Cardiac muscle cell (in vitro differentiated cells and primary cell): ENCODE measurements around the gene TMEM59L. TPM values are rescaled to one million over a fixed set of nuclear protein-coding genes. Genes with fewer than 3 reads are reported as not detected.

Experiments
- DNase-seq, 2 donors: peaks; one replicate each; pipeline versions ENCODE4 v3.0.0 to v3.0.0-alpha.2; 2010 to 2017; ENCODE audit warnings: low read depth in 1 of 2, low spot score in 1 of 2
- H3K27ac ChIP-seq: fragments of 200-600 bp; sonication (generic); 2 replicates; pipeline ENCODE4 v1.5.1; 2016
- H3K27me3 ChIP-seq: fragments of 200-600 bp; sonication (generic); 2 replicates; pipeline ENCODE4 v1.6.0; 2016; ENCODE audit warnings: control low read depth
- H3K36me3 ChIP-seq: fragments of 200-600 bp; sonication (generic); 2 replicates; pipeline ENCODE4 v1.5.1; 2016; ENCODE audit warnings: control low read depth
- H3K4me1 ChIP-seq: fragments of 200-600 bp; sonication (generic); 2 replicates; pipeline ENCODE4 v1.8.1; 2017; ENCODE audit warnings: low read depth, mild to moderate bottlenecking, mixed run types
- H3K4me3 ChIP-seq: fragments of 200-600 bp; sonication (generic); 2 replicates; pipeline ENCODE4 v1.5.1; 2016; ENCODE audit warnings: mild to moderate bottlenecking
- H3K9me3 ChIP-seq: fragments of 200-600 bp; sonication (generic); 2 replicates; pipeline ENCODE4 v1.5.1; 2017; ENCODE audit warnings: low read depth, mild to moderate bottlenecking, control low read depth
- polyA plus RNA-seq: library from polyadenylated mRNA; unstranded; fragments of >200 nt; fragmentation: Nextera tagmentation; extraction: Ambion mirVana; gene quantifications from 2 replicates; pipeline ENCODE4 v1.2.1, GENCODE V29; 2016
- total RNA-seq: library from RNA; depleted of rRNA; stranded (reverse); fragments of >200 nt; gene quantifications from 2 replicates; pipeline ENCODE4 v1.2.3, GENCODE V29; 2016
- TF ChIP-seq, protein P1 (sequence below): IDR thresholded peaks from 2 replicates; pipeline ENCODE4 v1.5.1; 2012; ENCODE audit warnings: low read depth, mild to moderate bottlenecking, low read length

Gene TMEM59L
- total and polyA plus RNA-seq, 2 experiments from 2014 or later, result 1.6 to 2.0 TPM

DNA sequence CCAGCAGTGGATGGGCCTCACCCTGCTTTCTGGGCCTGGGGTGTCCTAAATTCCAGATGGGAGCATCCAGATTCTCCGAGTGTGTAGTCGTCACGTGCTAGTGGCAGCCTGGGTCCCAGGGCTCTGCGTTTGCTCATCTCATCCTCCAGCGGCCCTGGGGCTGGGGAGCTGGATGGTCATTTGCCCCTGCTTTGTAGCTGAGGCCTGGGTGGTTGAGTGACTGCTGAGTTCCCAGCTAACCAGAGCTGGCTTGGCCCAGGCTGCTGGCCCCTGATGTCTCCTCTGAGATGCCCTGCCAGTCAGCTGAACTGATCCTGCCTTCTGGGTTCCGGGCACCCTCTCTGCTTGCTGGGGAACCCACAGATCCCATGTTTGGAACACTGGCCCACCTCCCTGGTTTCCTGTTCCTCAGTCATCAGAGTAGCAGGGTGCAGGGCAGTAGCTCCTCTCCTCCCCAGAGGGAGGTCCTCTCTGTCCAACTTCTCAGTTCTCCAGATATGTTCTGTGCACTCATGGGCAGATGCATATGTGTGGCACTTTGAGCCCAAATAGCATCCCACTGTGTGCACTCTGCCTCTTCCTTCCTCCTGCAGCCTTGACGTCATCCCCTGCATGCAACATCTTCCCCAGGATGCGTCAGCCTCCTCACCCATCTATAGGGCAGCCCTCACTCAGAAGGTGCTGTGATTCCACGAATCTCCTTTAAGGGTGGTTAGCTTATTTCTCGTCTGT, 48.4 kb downstream of the TMEM59L start:
- H3K4me1 ChIP-seq, result no peaks in the 10 kb centered on the region
- H3K36me3 ChIP-seq, result no peaks in the 10 kb centered on the region
- H3K27ac ChIP-seq, result no peak overlapping the region
- TF ChIP-seq, protein P1, sequence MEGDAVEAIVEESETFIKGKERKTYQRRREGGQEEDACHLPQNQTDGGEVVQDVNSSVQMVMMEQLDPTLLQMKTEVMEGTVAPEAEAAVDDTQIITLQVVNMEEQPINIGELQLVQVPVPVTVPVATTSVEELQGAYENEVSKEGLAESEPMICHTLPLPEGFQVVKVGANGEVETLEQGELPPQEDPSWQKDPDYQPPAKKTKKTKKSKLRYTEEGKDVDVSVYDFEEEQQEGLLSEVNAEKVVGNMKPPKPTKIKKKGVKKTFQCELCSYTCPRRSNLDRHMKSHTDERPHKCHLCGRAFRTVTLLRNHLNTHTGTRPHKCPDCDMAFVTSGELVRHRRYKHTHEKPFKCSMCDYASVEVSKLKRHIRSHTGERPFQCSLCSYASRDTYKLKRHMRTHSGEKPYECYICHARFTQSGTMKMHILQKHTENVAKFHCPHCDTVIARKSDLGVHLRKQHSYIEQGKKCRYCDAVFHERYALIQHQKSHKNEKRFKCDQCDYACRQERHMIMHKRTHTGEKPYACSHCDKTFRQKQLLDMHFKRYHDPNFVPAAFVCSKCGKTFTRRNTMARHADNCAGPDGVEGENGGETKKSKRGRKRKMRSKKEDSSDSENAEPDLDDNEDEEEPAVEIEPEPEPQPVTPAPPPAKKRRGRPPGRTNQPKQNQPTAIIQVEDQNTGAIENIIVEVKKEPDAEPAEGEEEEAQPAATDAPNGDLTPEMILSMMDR, result no peak
- H3K27me3 ChIP-seq, result no peaks in the 10 kb centered on the region
- H3K9me3 ChIP-seq, result no peaks in the 10 kb centered on the region
- no peak overlapping the region for H3K4me3 ChIP-seq
- DNase-seq, result no peak

DNA sequence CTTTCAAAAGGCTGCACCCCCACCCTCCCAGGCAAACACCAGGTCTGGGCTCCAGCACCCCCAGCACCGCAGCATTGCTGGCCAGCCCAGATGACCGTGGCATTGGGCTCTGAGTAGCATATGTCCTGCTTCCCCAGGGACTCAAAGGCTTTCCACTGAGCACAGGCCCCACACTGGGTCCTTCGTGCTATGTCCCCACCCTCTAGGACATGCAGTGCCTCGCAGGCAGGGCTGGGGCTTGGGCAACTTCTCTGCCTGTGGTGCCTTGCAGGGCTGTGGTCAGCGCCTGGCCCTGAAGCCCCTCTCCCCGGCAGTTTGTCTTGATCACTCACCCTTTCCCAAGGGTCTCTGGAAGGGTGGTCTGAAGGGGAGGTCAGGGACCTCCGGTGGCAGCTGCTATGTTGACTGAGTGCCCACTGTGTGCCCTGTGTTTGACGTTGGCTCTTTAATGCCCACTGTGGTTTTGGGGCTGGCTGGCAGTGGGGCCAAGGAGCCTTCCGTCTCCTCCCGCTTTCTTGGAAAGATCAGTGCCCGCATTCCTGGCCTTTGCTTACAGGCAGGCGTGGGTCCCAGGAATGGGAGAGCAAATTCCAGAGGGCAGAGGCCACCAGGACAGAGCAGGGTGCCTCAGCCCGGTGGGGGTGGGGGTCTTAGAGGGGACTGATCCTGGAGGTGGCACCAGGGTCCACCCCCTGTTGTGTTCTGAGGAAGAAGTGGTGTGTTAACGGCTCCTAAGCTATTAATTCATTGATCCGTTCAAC, 50.5 kb downstream of the TMEM59L start:
- Histone ChIP-seq H3K4me3 (no peak overlapping the region), H3K36me3 (no peaks in the 10 kb centered on the region), H3K27me3 (no peaks in the 10 kb centered on the region), H3K4me1 (no peaks in the 10 kb centered on the region), H3K9me3 (no peaks in the 10 kb centered on the region), H3K27ac (no peak overlapping the region)
- TF ChIP-seq, protein P1, result no peak
- DNase-seq, result no peak

DNA sequence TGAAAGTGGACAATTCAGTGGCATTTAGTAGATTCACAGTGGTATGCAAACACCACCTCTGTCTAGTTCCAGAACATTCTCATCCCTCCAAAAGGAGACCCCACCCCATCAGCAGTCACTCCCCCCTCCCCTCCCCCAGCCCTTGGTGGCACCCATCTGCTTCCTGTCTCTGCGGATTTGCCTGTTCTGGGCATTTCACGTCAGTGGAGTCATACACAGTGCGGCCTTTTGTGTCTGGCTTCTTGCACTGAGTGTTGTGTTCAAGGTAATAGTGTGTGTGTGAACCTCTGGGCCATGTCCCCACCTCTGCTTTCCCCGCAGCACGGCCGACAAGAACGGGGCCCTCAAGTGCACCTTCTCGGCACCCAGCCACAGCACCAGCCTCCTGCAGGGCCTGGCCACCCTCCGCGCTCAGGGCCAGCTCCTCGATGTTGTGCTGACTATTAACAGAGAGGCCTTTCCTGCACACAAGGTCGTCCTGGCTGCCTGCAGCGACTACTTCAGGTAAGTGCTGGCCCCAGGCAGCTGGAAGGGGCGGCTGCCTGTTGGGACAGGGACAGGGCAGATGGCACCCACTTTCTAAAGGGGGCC, 51.4 kb downstream of the TMEM59L start:
- Histone ChIP-seq H3K27ac (no peak overlapping the region), H3K4me3 (no peak overlapping the region), H3K27me3 (no peaks in the 10 kb centered on the region), H3K36me3 (peaks cover 3% of the 10 kb centered on the region), H3K9me3 (no peaks in the 10 kb centered on the region), H3K4me1 (no peaks in the 10 kb centered on the region)
- TF ChIP-seq, protein P1, result no peak
- DNase-seq, result no peak

DNA sequence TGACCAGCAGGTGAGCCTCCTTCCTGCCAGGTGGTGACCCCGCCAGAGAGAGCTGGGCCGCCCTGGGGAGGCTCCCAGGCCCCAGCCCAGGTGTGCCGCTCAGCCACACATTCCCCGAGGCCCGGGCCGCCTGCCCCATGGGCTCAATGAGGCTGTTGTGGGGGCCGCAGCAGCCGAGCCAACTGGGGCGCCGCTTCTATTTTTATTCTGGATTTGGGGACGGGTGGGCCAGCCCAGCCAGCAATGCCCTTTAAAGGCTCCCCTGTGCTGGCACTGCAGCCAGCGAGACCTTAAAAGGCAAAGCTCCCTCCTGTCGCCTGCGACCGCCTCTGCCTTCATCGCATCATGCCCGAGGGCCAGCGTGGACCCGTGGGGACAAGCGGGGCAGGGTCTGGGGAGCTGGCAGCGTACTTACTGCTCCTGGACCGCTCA, 53.1 kb downstream of the TMEM59L start:
- no peak overlapping the region for H3K27ac ChIP-seq
- no peak for DNase-seq
- H3K4me3 ChIP-seq, result no peak overlapping the region
- H3K36me3 ChIP-seq, result peaks cover 3% of the 10 kb centered on the region
- no peaks in the 10 kb centered on the region for H3K4me1 ChIP-seq
- no peaks in the 10 kb centered on the region for H3K27me3 ChIP-seq
- no peaks in the 10 kb centered on the region for H3K9me3 ChIP-seq
- TF ChIP-seq, protein P1, result no peak

DNA sequence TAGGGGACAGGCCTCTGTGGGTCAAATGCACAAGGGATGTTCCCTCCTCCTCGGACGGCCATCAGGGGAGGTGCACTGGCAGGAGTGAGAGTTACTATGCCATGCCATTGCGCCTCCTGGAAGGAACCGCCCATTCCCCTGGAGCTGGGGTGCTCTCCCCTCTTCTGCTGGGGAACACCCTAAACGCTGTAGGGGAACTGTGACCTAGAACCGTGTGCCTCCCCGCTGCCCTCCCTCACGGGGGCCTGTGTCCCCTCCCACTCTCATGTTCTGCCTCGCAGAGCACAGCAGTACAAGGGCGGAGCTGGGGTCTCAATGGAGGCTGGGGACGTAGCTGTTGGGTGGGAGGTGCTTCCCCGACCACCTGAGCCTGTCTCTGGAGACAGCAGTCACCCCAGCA, 53.6 kb downstream of the TMEM59L start:
- peaks cover 3% of the 10 kb centered on the region for H3K36me3 ChIP-seq
- H3K4me3 ChIP-seq, result no peak overlapping the region
- no peaks in the 10 kb centered on the region for H3K27me3 ChIP-seq
- no peak for DNase-seq
- TF ChIP-seq, protein P1, result no peak
- H3K9me3 ChIP-seq, result no peaks in the 10 kb centered on the region
- no peaks in the 10 kb centered on the region for H3K4me1 ChIP-seq
- H3K27ac ChIP-seq, result no peak overlapping the region
